Breast epithelium (tissue), 3 donors: ENCODE data around the gene FAM47E.

Source experiments
- POLR2A ChIP-seq: fragments of 450-650 bp; IDR thresholded peaks from one replicate; pipeline ENCODE4 v1.6.1; 2016; ENCODE audit warnings: antibody characterized with exemption, mild to moderate bottlenecking, moderate library complexity
- POLR2AphosphoS5 ChIP-seq, 3 donors: sonication (generic); formaldehyde crosslinking; IDR thresholded peaks; one replicate each; pipeline ENCODE4 v1.6.1; 2017; ENCODE audit warnings: antibody characterized with exemption in 3 of 3
- TF ChIP-seq, protein P1 (sequence below), 3 donors: fragments of 450-650 bp; IDR thresholded peaks; one replicate each; pipeline ENCODE4 v1.5.1; 2016 to 2017; ENCODE audit warnings: antibody characterized with exemption in 3 of 3, mild to moderate bottlenecking in 3 of 3, moderate library complexity in 3 of 3

DNA sequence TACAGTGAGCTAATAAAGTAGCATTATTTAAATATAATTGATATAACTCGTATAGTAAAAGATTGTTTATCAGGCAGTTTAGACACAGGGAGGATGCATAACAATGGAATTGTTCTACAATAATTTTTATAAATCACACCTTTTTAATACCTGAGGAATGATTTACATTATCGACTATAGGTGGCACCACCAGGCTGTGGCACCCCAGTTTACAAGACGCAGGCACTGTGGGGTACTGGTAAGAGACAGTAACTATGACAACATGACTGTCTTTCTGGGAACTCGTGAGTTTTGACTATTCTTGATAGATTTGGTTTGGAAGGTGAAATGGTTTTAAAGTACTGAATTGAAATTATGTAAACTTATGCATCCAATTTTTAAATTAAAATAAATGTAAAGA is 27.9 kb downstream of the FAM47E start:
- TF ChIP-seq POLR2A = no peak
- TF ChIP-seq, protein P1, sequence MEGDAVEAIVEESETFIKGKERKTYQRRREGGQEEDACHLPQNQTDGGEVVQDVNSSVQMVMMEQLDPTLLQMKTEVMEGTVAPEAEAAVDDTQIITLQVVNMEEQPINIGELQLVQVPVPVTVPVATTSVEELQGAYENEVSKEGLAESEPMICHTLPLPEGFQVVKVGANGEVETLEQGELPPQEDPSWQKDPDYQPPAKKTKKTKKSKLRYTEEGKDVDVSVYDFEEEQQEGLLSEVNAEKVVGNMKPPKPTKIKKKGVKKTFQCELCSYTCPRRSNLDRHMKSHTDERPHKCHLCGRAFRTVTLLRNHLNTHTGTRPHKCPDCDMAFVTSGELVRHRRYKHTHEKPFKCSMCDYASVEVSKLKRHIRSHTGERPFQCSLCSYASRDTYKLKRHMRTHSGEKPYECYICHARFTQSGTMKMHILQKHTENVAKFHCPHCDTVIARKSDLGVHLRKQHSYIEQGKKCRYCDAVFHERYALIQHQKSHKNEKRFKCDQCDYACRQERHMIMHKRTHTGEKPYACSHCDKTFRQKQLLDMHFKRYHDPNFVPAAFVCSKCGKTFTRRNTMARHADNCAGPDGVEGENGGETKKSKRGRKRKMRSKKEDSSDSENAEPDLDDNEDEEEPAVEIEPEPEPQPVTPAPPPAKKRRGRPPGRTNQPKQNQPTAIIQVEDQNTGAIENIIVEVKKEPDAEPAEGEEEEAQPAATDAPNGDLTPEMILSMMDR (IDR thresholded peaks at IDR 0.05) = no peak
- no peak for TF ChIP-seq POLR2AphosphoS5 (IDR thresholded peaks at IDR 0.05)
